ENCODE data around the gene TMEM8B. TPM values are rescaled to one million over a fixed set of nuclear protein-coding genes. Genes with fewer than 3 reads are reported as not detected.

TMEM8B gene
- total RNA-seq, 2 experiments from 2014 or later, result 1.2 to 3.5 TPM

DNA sequence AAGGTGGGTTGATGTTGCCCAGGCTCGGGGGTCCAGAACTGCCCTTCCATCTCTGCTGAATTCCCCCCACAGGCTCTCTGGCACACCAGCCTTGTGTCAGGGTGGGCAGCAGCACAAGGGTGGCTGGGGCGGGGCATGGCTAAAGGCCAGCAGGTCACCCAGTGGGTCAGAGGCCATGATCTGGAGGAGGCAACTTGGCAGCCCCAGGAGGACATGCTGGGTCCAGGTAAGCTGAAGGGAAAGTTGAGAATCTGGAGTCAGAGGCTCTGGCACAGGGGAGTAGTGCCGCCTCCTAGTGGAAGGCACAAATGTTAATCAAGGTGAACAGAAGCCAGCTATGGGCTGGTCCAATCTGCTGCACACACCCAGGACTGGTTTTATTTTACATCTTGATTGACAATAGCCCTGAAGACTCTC, 6.2 kb downstream of the TMEM8B start:
- ATAC-seq, result peak; percentile 50

DNA sequence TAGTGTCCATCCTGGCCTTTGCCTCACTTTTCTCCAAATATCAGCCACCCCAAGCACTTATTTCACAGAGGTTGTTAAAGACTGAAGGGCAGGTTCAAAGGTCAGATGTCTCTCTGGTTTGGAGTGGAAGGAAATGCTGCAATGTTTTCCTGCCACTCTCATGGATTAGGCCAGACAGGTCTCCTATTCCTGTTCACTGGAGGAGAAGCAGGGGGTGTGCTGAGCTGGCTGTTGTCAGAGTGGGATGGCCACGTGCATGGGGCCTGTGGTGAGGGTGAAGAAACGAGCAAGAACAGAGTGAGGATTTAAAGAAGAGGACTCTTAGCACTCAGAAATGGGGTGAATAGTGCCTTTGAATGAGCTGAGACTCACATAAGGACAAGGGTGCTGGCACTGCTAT, 6.7 kb downstream of the TMEM8B start:
- H3K27ac Mint-ChIP-seq, result no peak overlapping the region
- no peaks in the 10 kb centered on the region for H3K9me3 Mint-ChIP-seq (ENCODE audit: low read depth)

More for the DNA sequence above, 6.2 kb downstream of the TMEM8B start:
- no peak for DNase-seq
- no peaks in the 10 kb centered on the region for H3K36me3 Mint-ChIP-seq
- CTCF ChIA-PET, result interaction anchor here (0.6 to 3.1 kb wide), 13 partner anchors 9 to 178 kb away, joined by 3 to 21 read pairs (median 5); partner anchors contain the start of genes RMRP and SPAG8
- H3K9me3 Mint-ChIP-seq (ENCODE audit: low read depth), result no peaks in the 10 kb centered on the region
- no peak overlapping the region for H3K4me3 Mint-ChIP-seq
- H3K27me3 Mint-ChIP-seq, result no peaks in the 10 kb centered on the region
- no peak overlapping the region for H3K27ac Mint-ChIP-seq
- peaks cover 5% of the 10 kb centered on the region for H3K4me1 Mint-ChIP-seq

GRCh38 chr9:35836595-35836994, 7.6 kb downstream of the TMEM8B start:
- CTCF ChIA-PET, result interaction anchor here (1.1 to 3.1 kb wide), 6 partner anchors 10 to 140 kb away, joined by 3 to 21 read pairs (median 6); partner anchors contain the start of gene SPAG8
- H3K36me3 Mint-ChIP-seq, result no peaks in the 10 kb centered on the region
- H3K9me3 Mint-ChIP-seq (ENCODE audit: low read depth), result no peaks in the 10 kb centered on the region
- H3K4me3 Mint-ChIP-seq, result no peak overlapping the region
- peaks cover 5% of the 10 kb centered on the region for H3K4me1 Mint-ChIP-seq
- DNase-seq (no peak), ATAC-seq (no peak)
- H3K27me3 Mint-ChIP-seq, result no peaks in the 10 kb centered on the region
- H3K27ac Mint-ChIP-seq, result no peak overlapping the region

More for the DNA sequence above, 6.7 kb downstream of the TMEM8B start:
- no peaks in the 10 kb centered on the region for H3K36me3 Mint-ChIP-seq
- H3K4me3 Mint-ChIP-seq, result no peak overlapping the region
- DNase-seq, result no peak
- H3K27me3 Mint-ChIP-seq, result no peaks in the 10 kb centered on the region
- H3K4me1 Mint-ChIP-seq, result peaks cover 5% of the 10 kb centered on the region
- CTCF ChIA-PET, result interaction anchor here (0.6 to 3.1 kb wide), 13 partner anchors 9 to 178 kb away, joined by 3 to 21 read pairs (median 5); partner anchors contain the start of genes RMRP and SPAG8
- no peak for ATAC-seq

DNA sequence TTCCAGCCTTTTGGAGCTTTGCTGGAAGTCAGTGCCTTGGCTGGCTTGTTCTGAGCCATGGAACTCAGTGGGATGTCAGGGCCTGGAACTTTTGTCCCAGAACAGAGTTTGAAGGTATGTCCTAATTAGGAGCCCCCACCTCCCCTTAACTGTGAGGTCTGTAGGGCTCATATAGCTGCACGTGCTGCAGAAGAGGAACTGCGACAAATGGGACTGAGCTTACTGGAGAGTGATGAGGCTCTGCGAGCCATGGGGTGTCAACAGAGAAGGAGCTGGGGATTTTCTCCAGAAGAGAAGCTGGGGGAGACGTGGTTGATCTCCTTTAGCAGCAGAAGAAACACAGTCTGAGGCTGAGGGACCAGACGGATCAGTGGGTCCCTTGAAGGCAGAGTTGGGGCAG, 10.9 kb downstream of the TMEM8B start:
- no peaks in the 10 kb centered on the region for H3K36me3 Mint-ChIP-seq
- DNase-seq (no peak), ATAC-seq (no peak)
- H3K27ac Mint-ChIP-seq, result no peak overlapping the region
- no peaks in the 10 kb centered on the region for H3K9me3 Mint-ChIP-seq (ENCODE audit: low read depth)
- no peaks in the 10 kb centered on the region for H3K27me3 Mint-ChIP-seq
- no peak overlapping the region for H3K4me3 Mint-ChIP-seq
- peaks cover 12% of the 10 kb centered on the region for H3K4me1 Mint-ChIP-seq
- CTCF ChIA-PET, result interaction anchor here (1.6 to 2.8 kb wide), 2 partner anchors 9 to 13 kb away, joined by 5 to 9 read pairs; no protein-coding TSS in a partner anchor

DNA sequence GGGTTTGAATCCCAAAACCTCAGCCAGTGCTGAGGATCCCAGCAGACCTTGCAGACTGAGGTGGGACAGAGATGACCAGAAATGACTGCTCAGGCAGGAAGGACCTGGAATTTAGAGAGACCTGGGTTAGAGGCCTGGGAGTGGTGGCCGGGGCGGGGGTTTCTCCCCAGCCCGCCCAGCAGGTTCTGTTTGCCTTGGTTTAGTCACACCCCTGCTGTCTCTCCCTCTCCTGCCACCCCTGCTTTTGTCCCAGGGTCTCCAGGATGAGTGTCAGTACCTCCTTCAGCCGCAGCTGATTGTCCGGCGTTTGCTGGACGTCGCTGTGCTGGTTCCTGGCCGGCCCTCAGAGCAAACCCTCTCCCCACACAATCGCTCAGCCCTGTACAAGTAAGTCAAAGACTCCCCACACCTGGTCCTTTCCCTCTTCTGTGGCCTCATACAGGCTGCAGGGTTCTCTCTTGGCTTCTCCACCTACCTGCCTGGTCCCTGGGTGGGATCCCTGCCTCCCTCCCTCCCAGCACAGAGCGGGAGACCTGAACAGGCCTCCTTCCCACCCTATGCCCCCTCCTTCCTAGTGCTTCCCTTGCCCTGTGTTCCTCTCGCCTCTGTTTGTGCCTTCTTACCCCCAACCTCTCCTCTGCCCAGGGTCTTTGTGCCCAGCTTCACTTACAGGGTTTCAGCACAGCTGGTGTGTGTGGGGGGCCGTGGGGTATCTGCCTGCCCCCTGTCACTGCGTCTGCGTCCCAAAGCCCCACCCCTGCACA, 12.0 kb downstream of the TMEM8B start:
- Mint-ChIP-seq H3K9me3 (ENCODE audit: low read depth) (no peaks in the 10 kb centered on the region), H3K36me3 (no peaks in the 10 kb centered on the region), H3K4me3 (no peak overlapping the region), H3K27me3 (no peaks in the 10 kb centered on the region), H3K27ac (no peak overlapping the region), H3K4me1 (peaks cover 21% of the 10 kb centered on the region)
- CTCF ChIA-PET, result interaction anchor here (1.6 kb wide), 1 partner anchor 10 kb away, joined by 5 read pairs; no protein-coding TSS in a partner anchor
- no peak for ATAC-seq
- DNase-seq, result no peak

GRCh38 chr9:35841645-35841900, 12.5 kb downstream of the TMEM8B start:
- H3K4me3 Mint-ChIP-seq, result no peak overlapping the region

DNA sequence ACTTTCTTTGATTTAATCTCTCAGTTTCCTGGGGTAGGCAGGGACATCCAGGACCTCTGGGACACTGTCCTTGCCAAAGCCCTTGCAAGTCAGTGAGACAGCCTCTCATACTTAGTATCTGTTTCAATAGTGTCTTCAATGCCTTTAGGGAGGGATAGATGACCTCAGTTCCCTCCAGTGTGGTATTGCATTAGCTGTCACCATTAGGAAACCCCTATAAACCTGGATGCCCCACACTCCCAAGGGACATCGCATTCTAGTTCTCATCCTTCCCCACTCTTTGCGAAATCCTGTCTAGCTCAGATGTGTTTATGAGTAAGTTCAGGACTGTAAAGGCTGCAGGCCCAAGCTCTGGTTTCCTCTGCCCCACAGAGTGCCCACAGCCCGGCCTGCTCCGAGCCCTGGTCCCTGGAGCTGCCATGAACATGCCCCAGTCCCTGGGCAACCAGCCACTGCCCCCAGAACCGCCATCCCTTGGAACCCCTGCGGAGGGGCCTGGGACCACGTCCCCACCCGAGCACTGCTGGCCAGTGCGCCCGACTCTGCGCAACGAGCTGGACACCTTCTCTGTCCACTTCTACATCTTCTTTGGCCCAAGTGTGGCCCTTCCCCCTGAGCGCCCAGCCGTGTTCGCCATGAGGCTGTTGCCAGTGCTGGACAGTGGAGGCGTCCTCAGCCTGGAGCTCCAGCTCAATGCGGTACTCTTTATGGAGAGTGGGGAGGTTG, 13.2 kb downstream of the TMEM8B start:
- no peaks in the 10 kb centered on the region for H3K27me3 Mint-ChIP-seq
- H3K27ac Mint-ChIP-seq, result no peak overlapping the region
- ATAC-seq, result no peak
- no peaks in the 10 kb centered on the region for H3K9me3 Mint-ChIP-seq (ENCODE audit: low read depth)
- CTCF ChIA-PET, result interaction anchor here (1.3 to 1.5 kb wide), 2 partner anchors 40 to 181 kb away, joined by 4 to 5 read pairs; no protein-coding TSS in a partner anchor
- no peak for DNase-seq
- no peak overlapping the region for H3K4me3 Mint-ChIP-seq
- H3K36me3 Mint-ChIP-seq, result no peaks in the 10 kb centered on the region
- peaks cover 22% of the 10 kb centered on the region for H3K4me1 Mint-ChIP-seq

More at GRCh38 chr9:35841645-35841900, 12.5 kb downstream of the TMEM8B start:
- Mint-ChIP-seq H3K4me1 (peaks cover 21% of the 10 kb centered on the region), H3K9me3 (ENCODE audit: low read depth) (no peaks in the 10 kb centered on the region), H3K27ac (no peak overlapping the region), H3K36me3 (no peaks in the 10 kb centered on the region), H3K27me3 (no peaks in the 10 kb centered on the region)
- DNase-seq (no peak), ATAC-seq (no peak)
- CTCF ChIA-PET, result interaction anchor here (1.5 kb wide), 1 partner anchor 181 kb away, joined by 5 read pairs; no protein-coding TSS in a partner anchor

DNA sequence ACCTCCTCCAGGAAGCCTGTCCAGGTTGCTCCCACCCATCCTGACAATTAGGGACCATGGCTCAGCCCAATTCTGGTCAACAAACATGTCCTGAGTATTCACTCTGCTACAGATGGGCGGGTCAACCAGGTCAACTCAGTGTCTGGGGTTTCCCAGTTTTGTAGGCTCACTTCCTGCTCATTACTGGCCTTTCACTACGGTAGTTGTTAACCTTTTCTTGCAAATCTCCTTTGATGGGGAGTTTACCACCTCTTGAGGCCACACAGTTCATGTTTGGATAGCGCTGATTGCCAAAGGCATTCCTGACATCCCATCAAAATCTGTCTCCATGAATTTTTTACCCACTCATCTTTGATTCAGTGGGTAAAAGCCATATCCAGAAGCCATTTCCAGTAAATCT, 13.8 kb downstream of the TMEM8B start:
- Mint-ChIP-seq H3K27me3 (no peaks in the 10 kb centered on the region), H3K4me3 (no peak overlapping the region), H3K4me1 (peaks cover 28% of the 10 kb centered on the region), H3K27ac (no peak overlapping the region), H3K36me3 (no peaks in the 10 kb centered on the region), H3K9me3 (ENCODE audit: low read depth) (no peaks in the 10 kb centered on the region)
- CTCF ChIA-PET, result interaction anchor here (1.3 to 1.5 kb wide), 2 partner anchors 39 to 180 kb away, joined by 4 to 5 read pairs; no protein-coding TSS in a partner anchor
- no peak for ATAC-seq
- DNase-seq, result no peak

- Mint-ChIP-seq H3K9me3 (ENCODE audit: low read depth) (no peaks in the 10 kb centered on the region), H3K36me3 (no peaks in the 10 kb centered on the region), H3K27me3 (no peaks in the 10 kb centered on the region), H3K27ac (no peak overlapping the region), H3K4me3 (no peak overlapping the region), H3K4me1 (peaks cover 34% of the 10 kb centered on the region)
- CTCF ChIA-PET, result interaction anchor here (1.0 to 2.3 kb wide), 7 partner anchors 10 to 138 kb away, joined by 3 to 11 read pairs (median 6); no protein-coding TSS in a partner anchor
- ATAC-seq (peak; percentile 58), DNase-seq (no peak)
Measured at GRCh38 chr9:35844628-35845270, 15.7 kb downstream of the TMEM8B start.

- no peak overlapping the region for H3K27ac Mint-ChIP-seq
- CTCF ChIA-PET, result interaction anchor here (1.0 to 2.1 kb wide), 6 partner anchors 9 to 137 kb away, joined by 3 to 11 read pairs (median 6); no protein-coding TSS in a partner anchor
- no peaks in the 10 kb centered on the region for H3K9me3 Mint-ChIP-seq (ENCODE audit: low read depth)
- no peak overlapping the region for H3K4me3 Mint-ChIP-seq
- ATAC-seq, result no peak
- no peaks in the 10 kb centered on the region for H3K36me3 Mint-ChIP-seq
- H3K27me3 Mint-ChIP-seq, result no peaks in the 10 kb centered on the region
- no peak for DNase-seq
- H3K4me1 Mint-ChIP-seq, result peaks cover 34% of the 10 kb centered on the region
Measured at GRCh38 chr9:35845824-35846771, 17.1 kb downstream of the TMEM8B start.

GRCh38 chr9:35847792-35848572, 19.0 kb downstream of the TMEM8B start:
- Mint-ChIP-seq H3K27ac (peak overlapping the region; percentile 39), H3K4me3 (no peak overlapping the region), H3K4me1 (peaks cover 31% of the 10 kb centered on the region), H3K27me3 (no peaks in the 10 kb centered on the region), H3K9me3 (ENCODE audit: low read depth) (no peaks in the 10 kb centered on the region), H3K36me3 (no peaks in the 10 kb centered on the region)
- ATAC-seq (peak; percentile 78), DNase-seq (peak; percentile 59)
- CTCF ChIA-PET, result interaction anchor here (0.9 to 1.6 kb wide), 4 partner anchors 12 to 190 kb away, joined by 3 to 6 read pairs (median 4); partner anchors contain the start of genes CCDC107 and RMRP
